Endothelial cell (in vitro differentiated cells): ENCODE results near the gene MRPS7. TPM values are rescaled to one million over a fixed set of nuclear protein-coding genes. Genes with fewer than 3 reads are reported as not detected.

Source experiments
- DNase-seq: peaks from one replicate; pipeline ENCODE4 v3.0.0; 2021; ENCODE audit warnings: low spot score
- H3K27ac Mint-ChIP-seq: one replicate; pipeline ENCODE4 v1.8.0; 2021; ENCODE audit warnings: mixed read lengths, inconsistent platforms; ENCODE audit not compliant: unreplicated experiment
- H3K27me3 Mint-ChIP-seq: one replicate; pipeline ENCODE4 v1.8.0; 2021; ENCODE audit warnings: mild to moderate bottlenecking, moderate library complexity, mixed read lengths, inconsistent platforms; ENCODE audit not compliant: unreplicated experiment
- H3K36me3 Mint-ChIP-seq: one replicate; pipeline ENCODE4 v1.8.0; 2021; ENCODE audit warnings: mild to moderate bottlenecking, low read depth, mixed read lengths, inconsistent platforms; ENCODE audit not compliant: unreplicated experiment
- H3K4me1 Mint-ChIP-seq: one replicate; pipeline ENCODE4 v1.8.0; 2021; ENCODE audit warnings: mild to moderate bottlenecking, mixed read lengths, inconsistent platforms; ENCODE audit not compliant: unreplicated experiment
- H3K4me3 Mint-ChIP-seq: one replicate; pipeline ENCODE4 v1.8.0; 2021; ENCODE audit warnings: mild to moderate bottlenecking, mixed read lengths, inconsistent platforms; ENCODE audit not compliant: unreplicated experiment
- H3K9me3 Mint-ChIP-seq: one replicate; pipeline ENCODE4 v1.8.0; 2021; ENCODE audit warnings: mixed read lengths, inconsistent platforms; ENCODE audit not compliant: unreplicated experiment
- CTCF ChIP-seq: fragments of 200-600 bp; sonication (generic); IDR thresholded peaks from one replicate; pipeline ENCODE4 v1.5.0; 2021; ENCODE audit warnings: antibody characterized with exemption; ENCODE audit not compliant: unreplicated experiment
- total RNA-seq: library from RNA; stranded (reverse); fragmentation: NEBNext Ultra II Directional; extraction: Animal tissue kit (Norgen Biotek cat#: 25700); gene quantifications from one replicate; pipeline ENCODE4 v1.2.1, GENCODE V29; 2021; ENCODE audit not compliant: unreplicated experiment

Gene MRPS7
- total RNA-seq, 1 donor from 2014 or later = 63.4 TPM

GRCh38 chr17:75267411-75268232 lies 5.9 kb downstream of the MRPS7 start:
- peak overlapping the region; percentile 33 for H3K4me3 Mint-ChIP-seq
- no peaks in the 10 kb centered on the region for H3K9me3 Mint-ChIP-seq
- H3K27ac Mint-ChIP-seq = peak overlapping the region; percentile 64
- H3K27me3 Mint-ChIP-seq = peaks cover 2% of the 10 kb centered on the region
- H3K4me1 Mint-ChIP-seq = peaks cover 45% of the 10 kb centered on the region
- peaks cover 8% of the 10 kb centered on the region for H3K36me3 Mint-ChIP-seq
- peak; percentile 35 for DNase-seq
- TF ChIP-seq CTCF = no peak

- Mint-ChIP-seq H3K9me3 (no peaks in the 10 kb centered on the region), H3K36me3 (peaks cover 8% of the 10 kb centered on the region), H3K4me1 (peaks cover 53% of the 10 kb centered on the region), H3K27me3 (no peaks in the 10 kb centered on the region), H3K4me3 (peak overlapping the region; percentile 89), H3K27ac (no peak overlapping the region)
- no peak for DNase-seq
- no peak for TF ChIP-seq CTCF
Measured at GRCh38 chr17:75269844-75270217, 8.2 kb downstream of the MRPS7 start.

DNA sequence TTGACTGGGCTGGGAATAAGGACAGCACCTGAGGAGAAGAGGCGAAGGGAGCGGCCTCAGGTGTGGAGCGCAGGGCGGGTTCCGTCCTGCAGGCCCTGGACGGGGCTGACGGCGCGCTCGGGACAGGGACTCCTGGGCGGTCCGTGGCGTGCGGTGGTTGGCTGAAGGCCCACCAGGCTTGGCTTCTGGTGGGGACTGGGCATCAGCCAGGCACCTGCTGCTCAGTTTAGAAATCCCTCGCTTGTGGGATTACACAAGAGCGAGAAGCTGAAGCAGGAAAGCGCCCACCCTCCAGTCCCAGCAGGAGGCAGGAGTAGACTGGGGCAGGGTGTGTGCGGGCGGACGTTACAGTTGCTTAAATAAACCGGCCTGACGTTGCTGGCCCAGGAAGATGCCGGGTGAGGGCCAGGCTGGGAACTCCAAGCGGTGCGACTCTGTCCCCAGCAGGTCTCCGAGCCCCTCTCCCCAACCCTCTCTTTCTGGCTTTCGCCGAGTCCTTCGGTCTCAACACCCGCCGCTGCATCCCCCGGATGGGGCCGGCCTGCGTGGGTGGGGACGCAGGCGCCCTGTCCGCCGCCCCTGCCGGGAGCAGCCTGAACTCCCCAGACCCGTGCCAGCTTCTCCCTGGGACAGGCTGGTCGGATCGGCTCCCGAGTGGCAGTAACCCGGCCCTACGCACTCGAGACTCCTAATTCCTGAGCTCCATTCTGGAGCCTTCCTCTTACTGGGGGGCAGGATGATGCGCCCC lies 8.7 kb downstream of the MRPS7 start:
- no peaks in the 10 kb centered on the region for H3K27me3 Mint-ChIP-seq
- H3K27ac Mint-ChIP-seq = no peak overlapping the region
- peak overlapping the region; percentile 89 for H3K4me3 Mint-ChIP-seq
- no peaks in the 10 kb centered on the region for H3K9me3 Mint-ChIP-seq
- H3K4me1 Mint-ChIP-seq = peaks cover 51% of the 10 kb centered on the region
- peak; percentile 62 for DNase-seq
- peaks cover 8% of the 10 kb centered on the region for H3K36me3 Mint-ChIP-seq
- no peak for TF ChIP-seq CTCF

- peak within 1 kb of the TSS; percentile 89 for H3K4me3 Mint-ChIP-seq
- no peaks in the 10 kb centered on the region for H3K9me3 Mint-ChIP-seq
- H3K27ac Mint-ChIP-seq = no peak within 1 kb of the TSS
- TF ChIP-seq CTCF = no peak
- H3K27me3 Mint-ChIP-seq = no peaks in the 10 kb centered on the region
- H3K4me1 Mint-ChIP-seq = peaks cover 47% of the 10 kb centered on the region
- H3K36me3 Mint-ChIP-seq = peaks cover 8% of the 10 kb centered on the region
- no peak for DNase-seq
Measured at GRCh38 chr17:75270966-75271232, 9.2 kb downstream of the MRPS7 start, which contains the start of gene MIF4GD. Gene MIF4GD (minus strand): TSS chr17:75271231. CDS start chr17:75270195, 1,036 bp downstream.
